GM18870 (cell line): ENCODE results near the gene KARS1.

Source experiments
- ATAC-seq: cut with Tn5 transposase; IDR thresholded peaks from one replicate; pipeline ENCODE4 v1.9.1; 2021; ENCODE audit warnings: moderate library complexity; ENCODE audit not compliant: unreplicated experiment

The KARS1 gene

DNA sequence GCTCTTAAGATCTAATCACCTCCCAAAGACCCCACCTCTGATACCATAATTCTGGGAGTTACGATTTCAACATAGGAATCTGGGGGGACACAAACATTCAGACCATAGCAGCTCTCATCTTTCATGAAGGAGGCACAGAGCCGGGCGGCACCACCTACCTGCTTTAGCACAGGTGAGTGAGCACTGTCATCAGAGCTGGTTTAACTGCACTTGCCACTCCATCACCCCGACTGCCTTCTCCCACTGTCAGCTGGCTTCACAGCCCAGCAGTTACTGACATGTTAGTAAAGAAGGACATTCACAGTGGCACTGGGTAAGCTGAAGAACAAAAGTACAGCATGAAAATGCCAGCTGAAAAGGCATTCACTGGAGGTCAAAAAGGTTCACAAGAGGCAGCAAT, 58.7 kb downstream of the KARS1 start:
- ATAC-seq, result no peak

DNA sequence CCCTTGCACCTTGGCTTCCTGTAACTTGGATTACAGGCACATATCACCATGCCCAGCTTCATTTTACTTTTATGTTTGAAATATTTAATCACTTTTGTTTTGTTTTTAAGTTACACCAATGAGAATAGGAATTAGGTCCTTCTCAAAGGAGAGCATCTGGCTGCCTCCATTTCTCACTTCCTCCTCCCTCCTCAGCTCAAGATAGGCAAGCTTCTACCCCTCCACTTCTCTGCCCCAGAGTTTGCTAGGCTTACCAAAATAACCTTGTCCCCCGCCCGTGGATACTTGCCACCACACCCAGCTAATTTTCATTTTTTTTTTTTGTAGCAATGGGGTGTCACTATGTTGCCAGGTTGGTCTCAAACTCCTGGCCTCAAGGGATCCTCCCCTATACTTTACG, 63.4 kb downstream of the KARS1 start:
- ATAC-seq, result no peak

DNA sequence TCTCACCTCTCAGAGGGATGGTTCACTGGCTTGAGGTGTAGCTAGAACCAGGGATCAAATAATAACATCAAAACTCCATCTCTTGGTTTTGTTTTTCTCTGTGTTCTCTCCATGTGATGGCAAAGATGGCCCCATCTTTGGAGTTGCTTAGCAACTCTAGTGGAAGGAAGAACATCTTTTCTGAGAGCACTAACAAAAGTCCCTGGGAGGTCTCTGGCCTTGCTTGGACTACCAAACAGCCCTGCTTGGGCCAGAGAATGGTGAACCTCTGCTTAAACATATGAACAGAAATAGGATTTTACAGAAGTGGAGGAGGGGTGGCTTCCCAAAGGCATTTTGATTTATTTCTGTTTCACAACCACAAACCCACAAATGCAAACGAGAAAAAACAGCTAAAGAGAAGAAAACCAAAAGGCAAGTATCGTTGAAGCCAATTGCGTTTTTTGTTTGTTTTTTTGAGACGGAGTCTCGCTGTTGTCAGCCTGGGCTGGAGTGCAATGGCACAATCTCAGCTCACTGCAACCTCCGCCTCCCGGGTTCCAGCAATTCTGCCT, 68.1 kb downstream of the KARS1 start:
- no peak for ATAC-seq

DNA sequence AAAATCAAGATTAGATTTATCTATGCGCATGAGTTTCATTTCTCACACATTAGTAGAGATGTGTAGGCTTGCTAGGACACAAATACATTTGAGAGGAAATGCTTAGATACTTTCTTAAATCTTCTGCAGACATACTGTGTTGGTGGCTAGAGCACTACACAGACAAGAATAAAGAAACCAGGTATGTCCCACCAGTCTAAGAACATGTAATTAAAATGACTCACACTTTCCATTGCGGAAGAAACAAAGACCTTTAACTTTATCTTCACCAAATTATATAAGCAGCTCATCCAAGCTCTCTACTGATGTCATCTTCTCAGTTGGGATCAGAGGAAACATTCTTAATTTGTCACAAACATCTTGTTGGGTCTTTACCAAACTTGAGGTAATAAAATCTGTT, 68.7 kb downstream of the KARS1 start:
- ATAC-seq, result no peak

DNA sequence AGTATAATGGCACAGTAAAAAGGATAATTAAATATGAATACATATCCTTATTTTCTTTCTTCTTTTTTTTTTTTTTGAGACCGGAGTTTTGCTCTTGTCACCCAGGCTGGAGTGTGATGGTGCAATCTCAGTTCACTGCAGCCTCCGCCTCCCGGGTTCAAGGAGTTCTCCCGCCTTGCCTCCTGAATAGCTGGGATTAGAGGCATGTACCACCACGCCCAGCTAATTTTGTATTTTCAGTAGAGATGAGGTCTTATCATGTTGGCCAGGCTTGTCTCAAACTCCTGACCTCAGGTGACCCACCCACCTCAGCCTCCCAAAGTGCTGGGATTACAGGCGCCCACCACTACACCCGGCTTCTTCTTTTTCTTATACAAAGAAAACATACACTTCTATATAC, 69.3 kb downstream of the KARS1 start:
- no peak for ATAC-seq
